Astrocyte of the spinal cord (primary cell): Measurements from ENCODE around the gene ROBO4.
A peak's percentile ranks its signal among the peaks of the same experiment; 100 is the strongest.

Experiments
- DNase-seq: peaks from one replicate; pipeline ENCODE4 v3.0.0; 2011; ENCODE audit warnings: low read depth, low spot score
- H3K4me3 ChIP-seq: 2 replicates; pipeline ENCODE4 v1.5.1; 2011; ENCODE audit warnings: low read depth, mild to moderate bottlenecking, low read length, moderate library complexity
- CTCF ChIP-seq: IDR thresholded peaks from 2 replicates; pipeline ENCODE4 v1.5.1; 2012; ENCODE audit warnings: low read depth, mild to moderate bottlenecking, low read length, inconsistent platforms
- in situ Hi-C: cut with HindIII; loops from 2 replicates; pipeline ENCODE4 v1.10.0; 2017; ENCODE audit warnings: low sequenced_read_pairs

The ROBO4 gene

GRCh38 chr11:124934862-124935547, 37.3 kb upstream of the ROBO4 start:
- peak; percentile 76 for DNase-seq
- TF ChIP-seq CTCF = peak; percentile 27
- no peak overlapping the region for H3K4me3 ChIP-seq
- in situ Hi-C loops = no loop called here

- no peak for TF ChIP-seq CTCF
- no peak overlapping the region for H3K4me3 ChIP-seq
- in situ Hi-C loops = no loop called here
- DNase-seq = no peak
Measured at GRCh38 chr11:124930799-124931198, 33.1 kb upstream of the ROBO4 start.

GRCh38 chr11:124928942-124929665, 31.4 kb upstream of the ROBO4 start:
- no peak for DNase-seq
- in situ Hi-C loops = no loop called here
- H3K4me3 ChIP-seq = no peak overlapping the region
- no peak for TF ChIP-seq CTCF

GRCh38 chr11:124923296-124923695, 25.6 kb upstream of the ROBO4 start:
- in situ Hi-C loops = no loop called here
- no peak for TF ChIP-seq CTCF
- no peak for DNase-seq
- no peak overlapping the region for H3K4me3 ChIP-seq

- no peak for DNase-seq
- TF ChIP-seq CTCF = no peak
- no peak overlapping the region for H3K4me3 ChIP-seq
- in situ Hi-C loops = no loop called here
Measured at GRCh38 chr11:124922831-124923230, 25.2 kb upstream of the ROBO4 start.

- no peak for TF ChIP-seq CTCF
- DNase-seq = peak; percentile 58
- in situ Hi-C loops = no loop called here
- H3K4me3 ChIP-seq = peak overlapping the region; percentile 4
Measured at GRCh38 chr11:124920870-124921609, 23.4 kb upstream of the ROBO4 start.
